ENCODE measurements around the gene ETF1. TPM values are rescaled to one million over a fixed set of nuclear protein-coding genes. Genes with fewer than 3 reads are reported as not detected.
A peak's percentile ranks its signal among the peaks of the same experiment; 100 is the strongest.

ETF1 gene
- total and polyA plus RNA-seq, 9 of the 15 experiments (the other 6 are each of a cell fraction or from before 2014, with no cell fraction given), result 53.7 to 209 (median 164) TPM

DNA sequence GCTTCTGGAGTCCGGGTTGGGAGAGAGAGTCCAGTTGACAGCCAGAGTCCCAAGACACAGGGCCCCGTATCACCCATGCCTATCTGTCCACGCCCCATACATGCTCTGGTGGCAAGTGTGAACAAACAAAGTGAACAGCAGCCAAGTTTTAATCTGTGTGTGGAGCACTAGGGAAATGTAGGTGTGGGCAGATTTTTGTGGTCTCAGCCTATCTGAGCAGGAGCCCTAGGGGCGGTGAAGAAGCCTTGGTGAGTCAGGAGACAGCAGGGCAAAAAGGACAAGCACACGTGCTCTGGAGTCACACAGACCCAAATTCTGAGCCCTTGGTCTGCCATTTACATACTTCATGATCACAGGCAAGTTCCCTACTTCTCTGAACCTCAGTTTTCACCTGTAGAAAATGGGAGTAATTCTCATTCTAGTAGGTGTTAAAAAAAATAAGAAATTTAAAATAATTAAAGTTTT, 54.5 kb downstream of the ETF1 start (continued):
- TF ChIP-seq ZBTB11 (CRISPR knock-in tag; IDR thresholded peaks at IDR 0.05) (peak in 1 of 3 experiments; percentile 56; a peak in 1 of 6 replicates), HCFC1 (IDR thresholded peaks at IDR 0.05; ENCODE audit: low read depth, low read length) (no peak), RUNX1 (IDR thresholded peaks at IDR 0.05; ENCODE audit: low read depth) (no peak), GABPB1 (CRISPR knock-in tag; IDR thresholded peaks at IDR 0.05) (no peak), TCF15 (CRISPR knock-in tag; IDR thresholded peaks at IDR 0.05) (no peak), POLR3A (IDR thresholded peaks at IDR 0.05; ENCODE audit: borderline replicate concordance, extremely low read depth, insufficient read depth, insufficient read length) (no peak), ZNF507 (tag; conservative IDR thresholded peaks at IDR 0.05) (no peak), HIVEP1 (CRISPR knock-in tag; IDR thresholded peaks at IDR 0.05) (no peak), ZBTB17 (CRISPR knock-in tag; IDR thresholded peaks at IDR 0.05) (no peak), BACH1 (tag; IDR thresholded peaks at IDR 0.05) (peak; percentile 39; the same call in 1 of the 2 replicates), PHTF2 (CRISPR knock-in tag; IDR thresholded peaks at IDR 0.05) (no peak), NR4A1 (CRISPR knock-in tag; IDR thresholded peaks at IDR 0.05) (no peak), NR4A1 (tag; IDR thresholded peaks at IDR 0.05) (no peak), HLTF (IDR thresholded peaks at IDR 0.05) (no peak), TAF15 (IDR thresholded peaks at IDR 0.05; ENCODE audit: low read depth, low read length) (no peak), NR1H2 (CRISPR knock-in tag; IDR thresholded peaks at IDR 0.05) (no peak), NCOR1 (IDR thresholded peaks at IDR 0.05) (0 out of 2 replicates have a peak, but pooled peaks have one; percentile 18)
- TF ChIP-seq, protein P1, sequence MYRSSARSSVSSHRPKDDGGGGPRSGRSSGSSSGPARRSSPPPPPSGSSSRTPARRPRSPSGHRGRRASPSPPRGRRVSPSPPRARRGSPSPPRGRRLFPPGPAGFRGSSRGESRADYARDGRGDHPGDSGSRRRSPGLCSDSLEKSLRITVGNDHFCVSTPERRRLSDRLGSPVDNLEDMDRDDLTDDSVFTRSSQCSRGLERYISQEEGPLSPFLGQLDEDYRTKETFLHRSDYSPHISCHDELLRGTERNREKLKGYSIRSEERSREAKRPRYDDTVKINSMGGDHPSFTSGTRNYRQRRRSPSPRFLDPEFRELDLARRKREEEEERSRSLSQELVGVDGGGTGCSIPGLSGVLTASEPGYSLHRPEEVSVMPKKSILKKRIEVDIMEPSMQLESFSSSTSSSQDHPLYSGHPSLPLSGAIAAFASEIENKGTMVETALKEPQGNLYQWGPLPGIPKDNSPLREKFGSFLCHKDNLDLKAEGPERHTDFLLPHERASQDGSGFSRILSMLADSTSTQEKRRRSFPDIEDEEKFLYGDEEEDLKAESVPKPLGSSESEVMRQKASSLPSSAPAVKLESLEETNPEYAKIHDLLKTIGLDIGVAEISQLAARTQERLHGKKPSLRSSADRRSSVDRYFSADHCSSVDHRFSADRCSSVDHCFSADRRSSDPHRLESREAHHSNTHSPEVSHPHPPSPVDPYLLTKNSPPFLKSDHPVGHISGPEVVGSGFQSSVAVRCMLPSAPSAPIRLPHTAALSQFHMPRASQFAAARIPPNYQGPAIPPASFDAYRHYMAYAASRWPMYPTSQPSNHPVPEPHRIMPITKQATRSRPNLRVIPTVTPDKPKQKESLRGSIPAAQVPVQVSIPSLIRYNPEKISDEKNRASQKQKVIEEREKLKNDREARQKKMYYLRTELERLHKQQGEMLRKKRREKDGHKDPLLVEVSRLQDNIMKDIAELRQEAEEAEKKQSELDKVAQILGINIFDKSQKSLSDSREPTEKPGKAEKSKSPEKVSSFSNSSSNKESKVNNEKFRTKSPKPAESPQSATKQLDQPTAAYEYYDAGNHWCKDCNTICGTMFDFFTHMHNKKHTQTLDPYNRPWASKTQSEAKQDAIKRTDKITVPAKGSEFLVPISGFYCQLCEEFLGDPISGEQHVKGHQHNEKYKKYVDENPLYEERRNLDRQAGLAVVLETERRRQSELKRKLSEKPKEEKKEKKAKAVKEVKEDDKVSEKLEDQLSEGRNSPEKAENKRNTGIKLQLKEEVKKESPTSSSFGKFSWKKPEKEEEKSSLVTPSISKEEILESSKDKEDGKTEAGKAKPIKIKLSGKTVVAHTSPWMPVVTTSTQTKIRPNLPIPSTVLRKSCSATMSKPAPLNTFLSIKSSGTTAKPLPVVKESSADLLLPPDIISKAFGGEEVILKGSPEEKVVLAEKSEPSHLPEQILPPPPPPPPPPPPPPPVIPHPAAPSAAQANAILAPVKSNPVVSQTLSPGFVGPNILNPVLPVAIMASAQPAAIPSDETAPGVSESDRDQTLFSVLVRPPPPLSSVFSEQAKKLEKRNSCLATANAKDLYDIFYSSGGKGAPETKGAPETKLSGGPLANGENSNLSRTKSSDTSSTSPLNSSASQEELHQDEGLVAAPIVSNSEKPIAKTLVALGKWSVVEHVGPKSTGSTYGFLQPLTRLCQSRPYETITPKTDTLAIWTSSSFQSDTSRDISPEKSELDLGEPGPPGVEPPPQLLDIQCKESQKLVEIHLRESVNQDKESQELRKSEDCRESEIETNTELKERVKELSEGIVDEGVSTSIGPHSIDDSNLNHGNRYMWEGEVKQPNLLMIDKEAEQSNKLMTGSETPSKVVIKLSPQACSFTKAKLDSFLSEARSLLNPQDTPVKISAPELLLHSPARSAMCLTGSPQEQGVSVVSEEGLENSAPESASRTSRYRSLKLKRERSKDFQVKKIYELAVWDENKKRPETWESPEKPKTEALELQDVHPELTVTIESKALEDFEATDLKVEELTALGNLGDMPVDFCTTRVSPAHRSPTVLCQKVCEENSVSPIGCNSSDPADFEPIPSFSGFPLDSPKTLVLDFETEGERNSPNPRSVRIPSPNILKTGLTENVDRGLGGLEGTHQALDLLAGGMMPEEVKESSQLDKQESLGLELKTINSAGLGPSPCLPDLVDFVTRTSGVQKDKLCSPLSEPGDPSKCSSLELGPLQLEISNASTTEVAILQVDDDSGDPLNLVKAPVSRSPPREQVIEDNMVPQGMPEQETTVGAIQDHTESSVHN (IDR thresholded peaks at IDR 0.05; ENCODE audit: borderline replicate concordance in 1 of 2, low read depth in 1 of 2), result no peak
